GM06990 (cell line): ENCODE measurements around the gene EFCAB11.

Experiments used
- DNase-seq: peaks from one replicate; pipeline ENCODE4 v3.0.0-alpha.2; 2011; ENCODE audit not compliant: insufficient read length; ENCODE audit errors: extremely low read depth
- H3K27me3 ChIP-seq: replicated peaks from 2 replicates; pipeline ENCODE4 v1.6.0; 2011; ENCODE audit warnings: low read length; ENCODE audit not compliant: control insufficient read depth, insufficient read depth
- H3K36me3 ChIP-seq: 2 replicates; pipeline ENCODE4 v1.5.1; 2011; ENCODE audit warnings: low read length; ENCODE audit not compliant: control insufficient read depth, insufficient read depth
- H3K4me3 ChIP-seq: replicated peaks from 2 replicates; pipeline ENCODE4 v1.5.1; 2011; ENCODE audit warnings: low read depth, mild to moderate bottlenecking, control low read depth, low read length
- TF ChIP-seq, protein P1 (sequence below): IDR thresholded peaks from 2 replicates; pipeline ENCODE4 v1.5.1; 2011; ENCODE audit warnings: low read length, control low read depth, mild to moderate bottlenecking, inconsistent platforms; ENCODE audit not compliant: insufficient read depth, poor library complexity, severe bottlenecking

EFCAB11 gene

GRCh38 chr14:89952576-89952975, 2.0 kb downstream of the EFCAB11 start:
- no peaks in the 10 kb centered on the region for H3K27me3 ChIP-seq
- no peak for DNase-seq
- no peaks in the 10 kb centered on the region; the same call in 1 of the 2 replicates for H3K36me3 ChIP-seq
- TF ChIP-seq, protein P1, sequence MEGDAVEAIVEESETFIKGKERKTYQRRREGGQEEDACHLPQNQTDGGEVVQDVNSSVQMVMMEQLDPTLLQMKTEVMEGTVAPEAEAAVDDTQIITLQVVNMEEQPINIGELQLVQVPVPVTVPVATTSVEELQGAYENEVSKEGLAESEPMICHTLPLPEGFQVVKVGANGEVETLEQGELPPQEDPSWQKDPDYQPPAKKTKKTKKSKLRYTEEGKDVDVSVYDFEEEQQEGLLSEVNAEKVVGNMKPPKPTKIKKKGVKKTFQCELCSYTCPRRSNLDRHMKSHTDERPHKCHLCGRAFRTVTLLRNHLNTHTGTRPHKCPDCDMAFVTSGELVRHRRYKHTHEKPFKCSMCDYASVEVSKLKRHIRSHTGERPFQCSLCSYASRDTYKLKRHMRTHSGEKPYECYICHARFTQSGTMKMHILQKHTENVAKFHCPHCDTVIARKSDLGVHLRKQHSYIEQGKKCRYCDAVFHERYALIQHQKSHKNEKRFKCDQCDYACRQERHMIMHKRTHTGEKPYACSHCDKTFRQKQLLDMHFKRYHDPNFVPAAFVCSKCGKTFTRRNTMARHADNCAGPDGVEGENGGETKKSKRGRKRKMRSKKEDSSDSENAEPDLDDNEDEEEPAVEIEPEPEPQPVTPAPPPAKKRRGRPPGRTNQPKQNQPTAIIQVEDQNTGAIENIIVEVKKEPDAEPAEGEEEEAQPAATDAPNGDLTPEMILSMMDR, result no peak
- H3K4me3 ChIP-seq, result no peak overlapping the region

- no peaks in the 10 kb centered on the region for H3K27me3 ChIP-seq
- DNase-seq, result no peak
- no peaks in the 10 kb centered on the region; the same call in 1 of the 2 replicates for H3K36me3 ChIP-seq
- TF ChIP-seq, protein P1, result no peak
- no peak overlapping the region for H3K4me3 ChIP-seq
Observed at GRCh38 chr14:89947344-89947743, 7.2 kb downstream of the EFCAB11 start.

- H3K4me3 ChIP-seq, result no peak overlapping the region
- no peaks in the 10 kb centered on the region for H3K27me3 ChIP-seq
- TF ChIP-seq, protein P1, result no peak
- H3K36me3 ChIP-seq, result no peaks in the 10 kb centered on the region
- no peak for DNase-seq
Observed at GRCh38 chr14:89941830-89942377, 12.6 kb downstream of the EFCAB11 start.

GRCh38 chr14:89936654-89937185, 17.8 kb downstream of the EFCAB11 start:
- Histone ChIP-seq H3K4me3 (no peak overlapping the region), H3K36me3 (no peaks in the 10 kb centered on the region), H3K27me3 (no peaks in the 10 kb centered on the region)
- TF ChIP-seq, protein P1, result no peak
- DNase-seq, result no peak

DNA sequence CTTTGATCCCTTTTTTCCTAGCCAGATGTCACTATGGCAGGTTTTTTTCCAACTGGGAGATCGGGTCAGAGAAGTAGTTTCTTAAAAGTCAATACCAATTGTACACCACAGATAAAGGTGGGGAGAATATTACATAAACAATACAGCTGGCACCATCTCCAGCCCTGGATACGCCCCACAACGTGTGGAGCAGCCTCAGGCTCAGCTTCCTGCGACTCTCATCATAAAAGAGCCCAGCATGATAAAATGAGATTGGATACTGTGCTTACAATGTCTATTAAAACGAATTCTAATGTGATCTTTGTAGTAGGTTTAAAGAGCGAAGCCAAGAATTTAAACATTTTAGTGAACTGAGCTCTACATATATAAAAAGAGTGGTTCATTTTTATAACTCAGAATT, 21.5 kb downstream of the EFCAB11 start:
- Histone ChIP-seq H3K36me3 (no peaks in the 10 kb centered on the region; the same call in 1 of the 2 replicates), H3K27me3 (no peaks in the 10 kb centered on the region), H3K4me3 (no peak overlapping the region)
- TF ChIP-seq, protein P1, result no peak
- no peak for DNase-seq

DNA sequence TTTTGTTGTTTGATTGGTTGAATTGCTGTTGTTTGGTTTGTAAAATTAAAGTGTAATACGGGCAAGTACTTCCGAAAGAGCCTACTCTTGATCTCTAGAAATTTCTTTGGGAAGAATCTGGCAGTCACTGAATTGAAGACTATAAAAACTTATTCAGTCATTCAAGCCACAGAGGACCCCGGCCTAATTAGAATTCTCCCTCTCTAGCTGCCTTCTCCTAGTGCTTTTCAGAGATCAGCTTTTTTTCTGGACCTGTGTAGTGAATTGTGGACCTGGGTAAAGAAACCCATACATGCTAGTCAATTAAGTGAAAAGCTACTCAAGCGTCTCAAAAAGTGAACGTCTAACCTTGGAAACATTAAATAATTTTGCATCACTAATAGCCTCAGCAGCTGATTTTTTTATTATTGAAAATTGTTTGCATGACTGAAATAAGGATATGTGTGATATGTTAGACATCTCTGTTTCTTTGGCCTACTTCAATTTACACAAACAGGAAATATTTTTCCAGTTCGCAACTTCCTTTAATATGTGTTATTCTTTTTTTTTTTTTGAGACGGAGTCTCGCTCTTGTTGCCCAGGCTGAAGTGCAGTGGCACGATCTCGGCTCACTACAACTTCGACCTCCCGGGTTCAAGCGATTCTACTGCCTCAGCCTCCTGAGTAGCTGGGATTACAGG, 27.2 kb downstream of the EFCAB11 start:
- H3K36me3 ChIP-seq, result no peaks in the 10 kb centered on the region; the same call in none of the 2 replicates
- TF ChIP-seq, protein P1, result no peak
- DNase-seq, result no peak
- H3K27me3 ChIP-seq, result no peaks in the 10 kb centered on the region
- no peak overlapping the region for H3K4me3 ChIP-seq
